ENCODE measurements around the gene TRRAP. TPM values are rescaled to one million over a fixed set of nuclear protein-coding genes. Genes with fewer than 3 reads are reported as not detected.

Gene TRRAP
- total and polyA plus RNA-seq, 2 experiments from 2014 or later = 14.9 to 58.7 TPM

- H2AFZ ChIP-seq = no peak overlapping the region
- H3K4me2 ChIP-seq = no peak overlapping the region
- no peak overlapping the region for H3K4me3 ChIP-seq
- no peak overlapping the region for H3K27ac ChIP-seq (ENCODE audit: low read depth)
- no peaks in the 10 kb centered on the region for H3K4me1 ChIP-seq (ENCODE audit: insufficient read depth)
- peaks cover 5% of the 10 kb centered on the region for H3K79me2 ChIP-seq (replicated peaks; ENCODE audit: insufficient read depth)
- Mint-ChIP-seq H3K36me3 (ENCODE audit: low read depth) (peaks cover 47% of the 10 kb centered on the region), H3K4me3 (no peak overlapping the region), H3K9me3 (no peaks in the 10 kb centered on the region), H3K4me1 (no peaks in the 10 kb centered on the region), H3K27me3 (ENCODE audit: insufficient read depth, low read depth, poor library complexity) (peaks cover 2% of the 10 kb centered on the region), H3K27ac (no peak overlapping the region)
- TF ChIP-seq NANOG (IDR thresholded peaks at IDR 0.05; ENCODE audit: borderline replicate concordance) (no peak), ZNF462 (CRISPR knock-in tag; IDR thresholded peaks at IDR 0.05) (no peak), ZNF331 (CRISPR knock-in tag; IDR thresholded peaks at IDR 0.05; ENCODE audit: low read depth) (no peak), POLR2AphosphoS5 (IDR thresholded peaks at IDR 0.05; ENCODE audit: low read depth) (no peak), ETS1 (IDR thresholded peaks at IDR 0.05) (no peak), EZH2 (IDR thresholded peaks at IDR 0.05; ENCODE audit: low read depth, unreplicated experiment) (no peak)
- no peak for DNase-seq (ENCODE audit: low spot score)
- no peaks in the 10 kb centered on the region for H3K27me3 ChIP-seq (ENCODE audit: insufficient read depth)
- H3K9me2 ChIP-seq (ENCODE audit: insufficient read depth) = no peaks in the 10 kb centered on the region
- H3F3A ChIP-seq (replicated peaks; ENCODE audit: low read depth) = no peaks in the 10 kb centered on the region
- H4K20me1 ChIP-seq (replicated peaks; ENCODE audit: insufficient read depth) = peaks cover 9% of the 10 kb centered on the region
- peaks cover 40% of the 10 kb centered on the region for H3K36me3 ChIP-seq (ENCODE audit: insufficient read depth)
- ATAC-seq = no peak
Measured at GRCh38 chr7:98946389-98946788, 68.1 kb downstream of the TRRAP start.

Measured in GM23338 (cell line).